WTC11 (cell line): Measurements from ENCODE around the gene SLTM. TPM values are rescaled to one million over a fixed set of nuclear protein-coding genes. Genes with fewer than 3 reads are reported as not detected.

Experiments used
- ATAC-seq: fragments of 200-7000 bp; cut with Tn5 transposase; 2 replicates; pipeline ENCODE4 v1.10.0; 2021; ENCODE audit warnings: mild to moderate bottlenecking, moderate library complexity
- CTCF ChIA-PET: fragments of 300-600 bp; sonication (Branson Sonifier 250); formaldehyde crosslinking; loops from one replicate; lab custom pipeline; 2021; ENCODE audit warnings: antibody characterized with exemption; lab: Charles Lee
- POLR2A ChIA-PET: fragments of 350-600 bp; sonication (Branson Sonifier 250); formaldehyde crosslinking; loops from one replicate; lab custom pipeline; 2021; ENCODE audit warnings: antibody characterized with exemption; lab: Charles Lee
- DNase-seq: peaks from one replicate; pipeline ENCODE4 v3.0.0; 2021; ENCODE audit warnings: low spot score
- H3K27ac Mint-ChIP-seq: 2 replicates; pipeline ENCODE4 v1.8.0; 2021; ENCODE audit warnings: mixed read lengths
- H3K27me3 Mint-ChIP-seq: 2 replicates; pipeline ENCODE4 v1.8.0; 2021; ENCODE audit warnings: low read depth, mild to moderate bottlenecking, moderate library complexity, mixed read lengths
- H3K36me3 Mint-ChIP-seq: 2 replicates; pipeline ENCODE4 v1.8.0; 2021; ENCODE audit warnings: mixed read lengths
- H3K4me1 Mint-ChIP-seq: 2 replicates; pipeline ENCODE4 v1.8.0; 2022; ENCODE audit warnings: mixed read lengths
- H3K4me3 Mint-ChIP-seq: 2 replicates; pipeline ENCODE4 v1.8.0; 2021; ENCODE audit warnings: mild to moderate bottlenecking, moderate library complexity, mixed read lengths
- H3K9me3 Mint-ChIP-seq: 2 replicates; pipeline ENCODE4 v1.8.0; 2021; ENCODE audit warnings: mixed read lengths
- ATF3 ChIP-seq: sonication (generic); formaldehyde crosslinking; conservative IDR thresholded peaks from 2 replicates; pipeline ENCODE4 v1.8.1; 2022; ENCODE audit warnings: mild to moderate bottlenecking, missing genetic modification reagents
- CREB1 ChIP-seq: sonication (generic); formaldehyde crosslinking; IDR thresholded peaks from 2 replicates; pipeline ENCODE4 v1.8.0; 2023; ENCODE audit warnings: mild to moderate bottlenecking, missing genetic modification reagents
- E2F4 ChIP-seq: sonication (generic); formaldehyde crosslinking; IDR thresholded peaks from 2 replicates; pipeline ENCODE4 v1.8.1; 2022; ENCODE audit warnings: low read depth, mild to moderate bottlenecking, moderate library complexity, missing genetic modification reagents, borderline replicate concordance
- FOXK1 ChIP-seq: sonication (generic); formaldehyde crosslinking; IDR thresholded peaks from 2 replicates; pipeline ENCODE4 v1.8.0; 2022; ENCODE audit warnings: mild to moderate bottlenecking, moderate library complexity, missing genetic modification reagents
- IRF1 ChIP-seq: sonication (generic); formaldehyde crosslinking; IDR thresholded peaks from 2 replicates; pipeline ENCODE4 v1.8.0; 2023; ENCODE audit warnings: missing genetic modification reagents
- MXD4 ChIP-seq: fragments of 250-450 bp; sonication (Bioruptor Pico); IDR thresholded peaks from 2 replicates; pipeline ENCODE4 v1.8.0; 2021; ENCODE audit warnings: mild to moderate bottlenecking, moderate library complexity, borderline replicate concordance
- NFYB ChIP-seq: sonication (generic); formaldehyde crosslinking; conservative IDR thresholded peaks from 2 replicates; pipeline ENCODE4 v1.8.0; 2022; ENCODE audit warnings: low read depth, missing genetic modification reagents
- NR1H2 ChIP-seq: sonication (generic); formaldehyde crosslinking; IDR thresholded peaks from 2 replicates; pipeline ENCODE4 v1.9.0; 2021; ENCODE audit warnings: mild to moderate bottlenecking, moderate library complexity, missing genetic modification reagents
- NR3C1 ChIP-seq: sonication (generic); formaldehyde crosslinking; conservative IDR thresholded peaks from 2 replicates; pipeline ENCODE4 v1.8.1; 2023; ENCODE audit warnings: low read depth, mild to moderate bottlenecking, missing genetic modification reagents
- RELA ChIP-seq: sonication (generic); formaldehyde crosslinking; IDR thresholded peaks from 2 replicates; pipeline ENCODE4 v1.8.1; 2022; ENCODE audit warnings: missing genetic modification reagents, mild to moderate bottlenecking, borderline replicate concordance
- SMAD4 ChIP-seq: sonication (generic); formaldehyde crosslinking; IDR thresholded peaks from 2 replicates; pipeline ENCODE4 v1.8.0; 2022; ENCODE audit warnings: mild to moderate bottlenecking, missing genetic modification reagents
- SOX15 ChIP-seq: fragments of 250-450 bp; sonication (Bioruptor Pico); IDR thresholded peaks from 2 replicates; pipeline ENCODE4 v1.9.0; 2021; ENCODE audit warnings: mild to moderate bottlenecking
- SP1 ChIP-seq: sonication (generic); formaldehyde crosslinking; conservative IDR thresholded peaks from 2 replicates; pipeline ENCODE4 v1.8.1; 2022; ENCODE audit warnings: missing genetic modification reagents
- ZBTB21 ChIP-seq: sonication (generic); formaldehyde crosslinking; IDR thresholded peaks from 2 replicates; pipeline ENCODE4 v1.8.1; 2023; ENCODE audit warnings: mild to moderate bottlenecking, missing genetic modification reagents, borderline replicate concordance
- ZMAT4 ChIP-seq: fragments of 250-450 bp; sonication (Bioruptor Pico); IDR thresholded peaks from 2 replicates; pipeline ENCODE4 v1.9.0; 2021; ENCODE audit warnings: mild to moderate bottlenecking
- ZNF416 ChIP-seq: fragments of 250-450 bp; sonication (Bioruptor Pico); IDR thresholded peaks from 2 replicates; pipeline ENCODE4 v1.9.0; 2021; ENCODE audit warnings: mild to moderate bottlenecking, inconsistent platforms
- total RNA-seq: library from RNA; stranded (reverse); gene quantifications from 3 replicates; pipeline ENCODE4 v1.2.3, GENCODE V29; 2021
- TF ChIP-seq, protein P1 (sequence below): sonication (generic); formaldehyde crosslinking; IDR thresholded peaks from 2 replicates; pipeline ENCODE4 v1.8.0; 2022; ENCODE audit warnings: mild to moderate bottlenecking, missing genetic modification reagents
- TF ChIP-seq, protein P2 (sequence below): sonication (generic); formaldehyde crosslinking; IDR thresholded peaks from 2 replicates; pipeline ENCODE4 v1.8.1; 2023; ENCODE audit warnings: mild to moderate bottlenecking, missing genetic modification reagents, moderate library complexity
- TF ChIP-seq, protein P3 (sequence below): fragments of 250-450 bp; sonication (Bioruptor Pico); IDR thresholded peaks from 2 replicates; pipeline ENCODE4 v1.9.0; 2021; ENCODE audit warnings: mild to moderate bottlenecking, borderline replicate concordance
- TF ChIP-seq, protein P4 (sequence below): fragments of 250-450 bp; sonication (Bioruptor Pico); IDR thresholded peaks from 2 replicates; pipeline ENCODE4 v1.8.0; 2021; ENCODE audit warnings: mild to moderate bottlenecking

Gene SLTM
- total RNA-seq, 1 experiment from 2014 or later: 126 TPM

GRCh38 chr15:58934114-58934447 is 602 bp upstream of the SLTM start (continued):
- TF ChIP-seq, protein P1, sequence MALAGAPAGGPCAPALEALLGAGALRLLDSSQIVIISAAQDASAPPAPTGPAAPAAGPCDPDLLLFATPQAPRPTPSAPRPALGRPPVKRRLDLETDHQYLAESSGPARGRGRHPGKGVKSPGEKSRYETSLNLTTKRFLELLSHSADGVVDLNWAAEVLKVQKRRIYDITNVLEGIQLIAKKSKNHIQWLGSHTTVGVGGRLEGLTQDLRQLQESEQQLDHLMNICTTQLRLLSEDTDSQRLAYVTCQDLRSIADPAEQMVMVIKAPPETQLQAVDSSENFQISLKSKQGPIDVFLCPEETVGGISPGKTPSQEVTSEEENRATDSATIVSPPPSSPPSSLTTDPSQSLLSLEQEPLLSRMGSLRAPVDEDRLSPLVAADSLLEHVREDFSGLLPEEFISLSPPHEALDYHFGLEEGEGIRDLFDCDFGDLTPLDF (CRISPR knock-in tag): no peak
- TF ChIP-seq, protein P2, sequence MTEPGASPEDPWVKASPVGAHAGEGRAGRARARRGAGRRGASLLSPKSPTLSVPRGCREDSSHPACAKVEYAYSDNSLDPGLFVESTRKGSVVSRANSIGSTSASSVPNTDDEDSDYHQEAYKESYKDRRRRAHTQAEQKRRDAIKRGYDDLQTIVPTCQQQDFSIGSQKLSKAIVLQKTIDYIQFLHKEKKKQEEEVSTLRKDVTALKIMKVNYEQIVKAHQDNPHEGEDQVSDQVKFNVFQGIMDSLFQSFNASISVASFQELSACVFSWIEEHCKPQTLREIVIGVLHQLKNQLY (CRISPR knock-in tag): no peak
- TF ChIP-seq ATF3: no peak
- no peak for TF ChIP-seq NFYB (CRISPR knock-in tag)
- TF ChIP-seq SMAD4: no peak
- TF ChIP-seq, protein P3, sequence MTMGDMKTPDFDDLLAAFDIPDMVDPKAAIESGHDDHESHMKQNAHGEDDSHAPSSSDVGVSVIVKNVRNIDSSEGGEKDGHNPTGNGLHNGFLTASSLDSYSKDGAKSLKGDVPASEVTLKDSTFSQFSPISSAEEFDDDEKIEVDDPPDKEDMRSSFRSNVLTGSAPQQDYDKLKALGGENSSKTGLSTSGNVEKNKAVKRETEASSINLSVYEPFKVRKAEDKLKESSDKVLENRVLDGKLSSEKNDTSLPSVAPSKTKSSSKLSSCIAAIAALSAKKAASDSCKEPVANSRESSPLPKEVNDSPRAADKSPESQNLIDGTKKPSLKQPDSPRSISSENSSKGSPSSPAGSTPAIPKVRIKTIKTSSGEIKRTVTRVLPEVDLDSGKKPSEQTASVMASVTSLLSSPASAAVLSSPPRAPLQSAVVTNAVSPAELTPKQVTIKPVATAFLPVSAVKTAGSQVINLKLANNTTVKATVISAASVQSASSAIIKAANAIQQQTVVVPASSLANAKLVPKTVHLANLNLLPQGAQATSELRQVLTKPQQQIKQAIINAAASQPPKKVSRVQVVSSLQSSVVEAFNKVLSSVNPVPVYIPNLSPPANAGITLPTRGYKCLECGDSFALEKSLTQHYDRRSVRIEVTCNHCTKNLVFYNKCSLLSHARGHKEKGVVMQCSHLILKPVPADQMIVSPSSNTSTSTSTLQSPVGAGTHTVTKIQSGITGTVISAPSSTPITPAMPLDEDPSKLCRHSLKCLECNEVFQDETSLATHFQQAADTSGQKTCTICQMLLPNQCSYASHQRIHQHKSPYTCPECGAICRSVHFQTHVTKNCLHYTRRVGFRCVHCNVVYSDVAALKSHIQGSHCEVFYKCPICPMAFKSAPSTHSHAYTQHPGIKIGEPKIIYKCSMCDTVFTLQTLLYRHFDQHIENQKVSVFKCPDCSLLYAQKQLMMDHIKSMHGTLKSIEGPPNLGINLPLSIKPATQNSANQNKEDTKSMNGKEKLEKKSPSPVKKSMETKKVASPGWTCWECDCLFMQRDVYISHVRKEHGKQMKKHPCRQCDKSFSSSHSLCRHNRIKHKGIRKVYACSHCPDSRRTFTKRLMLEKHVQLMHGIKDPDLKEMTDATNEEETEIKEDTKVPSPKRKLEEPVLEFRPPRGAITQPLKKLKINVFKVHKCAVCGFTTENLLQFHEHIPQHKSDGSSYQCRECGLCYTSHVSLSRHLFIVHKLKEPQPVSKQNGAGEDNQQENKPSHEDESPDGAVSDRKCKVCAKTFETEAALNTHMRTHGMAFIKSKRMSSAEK (CRISPR knock-in tag): no peak
- no peak for TF ChIP-seq FOXK1 (CRISPR knock-in tag)

DNA sequence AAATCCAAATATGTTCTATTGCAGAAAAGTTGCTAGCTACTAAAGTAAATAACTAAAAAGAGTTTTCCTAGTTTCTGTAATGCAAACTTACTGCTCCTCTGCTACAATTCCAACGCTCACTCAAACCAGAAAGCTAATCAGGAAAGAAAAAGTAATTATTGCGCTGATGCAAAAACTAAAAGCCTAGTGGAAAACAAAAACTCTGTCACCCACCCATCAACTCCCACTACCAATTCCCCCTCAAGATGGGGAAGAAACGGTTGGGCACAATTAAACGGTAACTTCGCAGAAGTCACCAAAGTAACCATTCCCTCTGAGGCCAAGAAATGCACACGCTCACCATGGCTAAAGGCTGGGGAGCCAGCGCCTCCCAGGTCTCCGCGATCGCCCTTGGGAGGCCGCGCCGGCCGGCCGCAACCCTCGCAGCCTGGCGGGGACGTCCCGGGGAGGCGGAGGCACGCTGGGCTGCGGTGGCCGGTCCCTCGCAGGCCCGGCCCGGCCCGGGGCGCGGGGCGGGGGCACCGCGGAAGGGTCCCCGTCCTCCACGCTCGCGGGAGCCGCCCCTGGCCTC is 684 bp downstream of the SLTM start:
- H3K36me3 Mint-ChIP-seq: peaks cover 25% of the 10 kb centered on the region
- POLR2A ChIA-PET: no interaction called here
- peaks cover 35% of the 10 kb centered on the region for H3K4me1 Mint-ChIP-seq
- ATAC-seq: no peak
- H3K9me3 Mint-ChIP-seq: no peaks in the 10 kb centered on the region
- TF ChIP-seq ZMAT4 (CRISPR knock-in tag) (no peak), ZNF416 (no peak), NR3C1 (CRISPR knock-in tag) (no peak), SOX15 (CRISPR knock-in tag) (no peak), NR1H2 (CRISPR knock-in tag) (no peak), SP1 (CRISPR knock-in tag) (no peak), ZBTB21 (CRISPR knock-in tag) (no peak), CREB1 (CRISPR knock-in tag) (no peak), RELA (CRISPR knock-in tag) (no peak), E2F4 (no peak), MXD4 (CRISPR knock-in tag) (no peak), IRF1 (CRISPR knock-in tag) (no peak)
- TF ChIP-seq, protein P4, sequence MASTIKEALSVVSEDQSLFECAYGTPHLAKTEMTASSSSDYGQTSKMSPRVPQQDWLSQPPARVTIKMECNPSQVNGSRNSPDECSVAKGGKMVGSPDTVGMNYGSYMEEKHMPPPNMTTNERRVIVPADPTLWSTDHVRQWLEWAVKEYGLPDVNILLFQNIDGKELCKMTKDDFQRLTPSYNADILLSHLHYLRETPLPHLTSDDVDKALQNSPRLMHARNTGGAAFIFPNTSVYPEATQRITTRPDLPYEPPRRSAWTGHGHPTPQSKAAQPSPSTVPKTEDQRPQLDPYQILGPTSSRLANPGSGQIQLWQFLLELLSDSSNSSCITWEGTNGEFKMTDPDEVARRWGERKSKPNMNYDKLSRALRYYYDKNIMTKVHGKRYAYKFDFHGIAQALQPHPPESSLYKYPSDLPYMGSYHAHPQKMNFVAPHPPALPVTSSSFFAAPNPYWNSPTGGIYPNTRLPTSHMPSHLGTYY (CRISPR knock-in tag): no peak
- H3K4me3 Mint-ChIP-seq: peak overlapping the region; percentile 96
- H3K27ac Mint-ChIP-seq: peak overlapping the region; percentile 98
- CTCF ChIA-PET: no interaction called here
- no peaks in the 10 kb centered on the region for H3K27me3 Mint-ChIP-seq
- DNase-seq: no peak
